PFSK-1 (cell line): ENCODE results near the gene GPR142.

Experiments
- FOXP2 ChIP-seq: optimal IDR thresholded peaks from 2 replicates; pipeline ENCODE3; 2011; ENCODE audit warnings: borderline replicate concordance, control low read depth, inconsistent platforms; ENCODE audit not compliant: insufficient read depth; ENCODE audit errors: extremely low read length, extremely low read depth
- POLR2AphosphoS5 ChIP-seq: IDR thresholded peaks from 2 replicates; pipeline ENCODE4 v1.6.1; 2012; ENCODE audit warnings: low read depth, mild to moderate bottlenecking, control low read depth, low read length, moderate library complexity
- SIN3A ChIP-seq: IDR thresholded peaks from 2 replicates; pipeline ENCODE4 v1.6.1; 2012; ENCODE audit warnings: mild to moderate bottlenecking, low read length, moderate library complexity, borderline replicate concordance; ENCODE audit not compliant: insufficient read depth
- TAF1 ChIP-seq: IDR thresholded peaks from 2 replicates; pipeline ENCODE4 v1.6.1; 2012; ENCODE audit warnings: low read length, control low read depth, borderline replicate concordance; ENCODE audit not compliant: insufficient read depth
- TF ChIP-seq, protein P1 (sequence below), 2 experiments: IDR thresholded peaks; 2 replicates each; pipeline versions ENCODE4 v1.6.1 to v1.8.0; 2011 to 2012; ENCODE audit warnings: low read depth in 2 of 2, low read length in 2 of 2, control low read depth in 1 of 2, inconsistent platforms in 1 of 2, mild to moderate bottlenecking in 1 of 2, moderate library complexity in 1 of 2; ENCODE audit not compliant: insufficient read depth in 1 of 2

GPR142 gene

DNA sequence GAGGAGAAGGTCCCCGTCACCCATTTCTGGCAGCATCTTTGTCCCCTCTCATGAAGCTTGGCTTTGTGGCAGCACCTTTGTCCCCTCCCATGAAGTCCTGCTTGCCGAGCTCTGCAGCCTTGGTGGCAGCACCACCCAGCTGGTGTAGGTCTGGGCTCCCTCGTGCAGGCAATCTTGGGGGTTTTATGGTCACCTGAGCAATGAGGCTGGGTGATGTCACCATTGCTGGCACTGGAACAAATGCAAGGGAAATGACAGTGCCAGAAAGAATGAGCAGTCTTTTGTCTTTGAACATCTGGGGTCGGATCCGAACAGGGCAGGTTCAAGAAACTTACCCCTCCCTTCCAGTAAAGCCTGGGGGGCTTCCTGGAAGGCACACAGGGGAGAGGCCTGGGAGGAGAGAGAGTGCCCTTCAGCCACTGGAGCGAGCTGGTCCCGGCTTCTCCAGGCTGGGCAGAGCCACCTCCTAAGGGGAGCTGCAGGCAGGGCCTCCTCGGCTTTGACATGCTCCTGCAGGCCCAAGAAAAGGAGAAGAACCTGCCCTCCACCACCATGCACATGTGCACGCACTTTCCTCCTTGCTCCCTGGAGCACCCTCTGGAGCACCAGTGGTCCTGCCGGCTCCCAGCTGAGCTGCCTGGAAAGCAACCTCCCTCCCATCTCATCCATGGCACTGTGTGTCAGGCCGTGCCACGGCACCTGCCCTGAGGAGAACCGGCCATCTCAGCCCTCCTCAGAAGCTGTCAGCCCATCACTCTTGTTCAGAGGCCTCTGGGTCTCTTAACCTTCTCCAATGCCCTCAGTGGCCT lies 21.7 kb upstream of the GPR142 start:
- TF ChIP-seq SIN3A (no peak), POLR2AphosphoS5 (no peak), TAF1 (no peak), FOXP2 (no peak)
- TF ChIP-seq, protein P1, sequence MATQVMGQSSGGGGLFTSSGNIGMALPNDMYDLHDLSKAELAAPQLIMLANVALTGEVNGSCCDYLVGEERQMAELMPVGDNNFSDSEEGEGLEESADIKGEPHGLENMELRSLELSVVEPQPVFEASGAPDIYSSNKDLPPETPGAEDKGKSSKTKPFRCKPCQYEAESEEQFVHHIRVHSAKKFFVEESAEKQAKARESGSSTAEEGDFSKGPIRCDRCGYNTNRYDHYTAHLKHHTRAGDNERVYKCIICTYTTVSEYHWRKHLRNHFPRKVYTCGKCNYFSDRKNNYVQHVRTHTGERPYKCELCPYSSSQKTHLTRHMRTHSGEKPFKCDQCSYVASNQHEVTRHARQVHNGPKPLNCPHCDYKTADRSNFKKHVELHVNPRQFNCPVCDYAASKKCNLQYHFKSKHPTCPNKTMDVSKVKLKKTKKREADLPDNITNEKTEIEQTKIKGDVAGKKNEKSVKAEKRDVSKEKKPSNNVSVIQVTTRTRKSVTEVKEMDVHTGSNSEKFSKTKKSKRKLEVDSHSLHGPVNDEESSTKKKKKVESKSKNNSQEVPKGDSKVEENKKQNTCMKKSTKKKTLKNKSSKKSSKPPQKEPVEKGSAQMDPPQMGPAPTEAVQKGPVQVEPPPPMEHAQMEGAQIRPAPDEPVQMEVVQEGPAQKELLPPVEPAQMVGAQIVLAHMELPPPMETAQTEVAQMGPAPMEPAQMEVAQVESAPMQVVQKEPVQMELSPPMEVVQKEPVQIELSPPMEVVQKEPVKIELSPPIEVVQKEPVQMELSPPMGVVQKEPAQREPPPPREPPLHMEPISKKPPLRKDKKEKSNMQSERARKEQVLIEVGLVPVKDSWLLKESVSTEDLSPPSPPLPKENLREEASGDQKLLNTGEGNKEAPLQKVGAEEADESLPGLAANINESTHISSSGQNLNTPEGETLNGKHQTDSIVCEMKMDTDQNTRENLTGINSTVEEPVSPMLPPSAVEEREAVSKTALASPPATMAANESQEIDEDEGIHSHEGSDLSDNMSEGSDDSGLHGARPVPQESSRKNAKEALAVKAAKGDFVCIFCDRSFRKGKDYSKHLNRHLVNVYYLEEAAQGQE (IDR thresholded peaks at IDR 0.05; ENCODE audit: insufficient read depth in 1 of 2, low read depth in 2 of 2, low read length in 2 of 2), result no peak

DNA sequence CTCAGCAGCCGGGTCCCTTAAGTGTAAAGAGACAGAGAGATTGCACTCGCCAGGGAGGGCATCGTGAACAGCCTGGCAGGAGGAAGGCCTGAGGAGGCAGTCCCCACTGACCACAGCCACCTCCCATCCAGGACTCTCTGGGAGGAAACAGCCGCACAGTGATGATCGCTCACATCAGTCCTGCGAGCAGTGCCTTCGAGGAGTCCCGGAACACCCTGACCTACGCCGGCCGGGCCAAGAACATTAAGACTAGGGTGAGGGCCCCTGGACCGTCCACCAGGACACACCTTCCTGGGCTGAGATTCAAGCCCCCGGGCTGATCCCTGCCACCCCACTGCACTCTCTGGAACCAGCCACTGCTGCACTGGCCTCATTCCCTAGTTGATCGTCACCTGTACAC lies 19.7 kb upstream of the GPR142 start:
- TF ChIP-seq POLR2AphosphoS5 (no peak), TAF1 (no peak), SIN3A (no peak), FOXP2 (no peak)
- TF ChIP-seq, protein P1 (IDR thresholded peaks at IDR 0.05; ENCODE audit: insufficient read depth in 1 of 2, low read depth in 2 of 2, low read length in 2 of 2), result no peak

DNA sequence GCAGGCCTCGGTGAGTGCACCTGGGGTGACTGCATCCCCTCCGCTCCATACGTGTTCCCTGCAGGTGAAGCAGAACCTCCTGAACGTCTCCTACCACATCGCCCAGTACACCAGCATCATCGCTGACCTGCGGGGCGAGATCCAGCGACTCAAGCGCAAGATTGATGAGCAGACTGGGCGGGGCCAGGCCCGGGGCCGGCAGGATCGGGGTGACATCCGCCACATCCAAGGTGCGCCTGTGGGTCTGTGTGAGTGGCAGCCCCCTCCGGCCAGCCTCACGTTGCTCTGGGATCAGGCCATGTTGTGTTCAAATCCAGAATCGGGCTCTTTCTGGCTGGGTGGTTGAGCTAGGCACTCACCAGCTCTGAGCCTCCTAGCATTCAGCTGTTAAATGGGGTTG lies 18.2 kb upstream of the GPR142 start:
- TF ChIP-seq SIN3A (no peak), POLR2AphosphoS5 (no peak)

DNA sequence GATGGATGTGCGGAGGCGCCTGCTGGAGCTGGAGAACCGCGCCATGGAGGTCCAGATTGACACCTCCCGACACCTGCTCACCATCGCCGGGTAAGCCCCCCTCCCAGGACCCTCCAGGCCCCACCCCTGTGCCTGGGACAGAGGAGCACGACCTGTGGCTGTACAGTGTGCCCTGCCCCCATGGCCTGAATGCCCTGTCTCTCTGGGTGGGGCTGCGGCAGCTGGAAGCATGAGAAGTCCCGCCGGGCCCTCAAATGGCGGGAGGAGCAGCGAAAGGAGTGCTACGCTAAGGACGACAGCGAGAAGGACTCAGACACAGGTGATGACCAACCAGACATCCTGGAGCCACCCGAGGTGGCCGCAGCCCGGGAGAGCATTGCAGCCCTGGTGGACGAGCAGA lies 16.8 kb upstream of the GPR142 start:
- TF ChIP-seq FOXP2 (no peak), SIN3A (no peak), POLR2AphosphoS5 (no peak), TAF1 (no peak)
- TF ChIP-seq, protein P1 (IDR thresholded peaks at IDR 0.05; ENCODE audit: insufficient read depth in 1 of 2, low read depth in 2 of 2, low read length in 2 of 2), result no peak

DNA sequence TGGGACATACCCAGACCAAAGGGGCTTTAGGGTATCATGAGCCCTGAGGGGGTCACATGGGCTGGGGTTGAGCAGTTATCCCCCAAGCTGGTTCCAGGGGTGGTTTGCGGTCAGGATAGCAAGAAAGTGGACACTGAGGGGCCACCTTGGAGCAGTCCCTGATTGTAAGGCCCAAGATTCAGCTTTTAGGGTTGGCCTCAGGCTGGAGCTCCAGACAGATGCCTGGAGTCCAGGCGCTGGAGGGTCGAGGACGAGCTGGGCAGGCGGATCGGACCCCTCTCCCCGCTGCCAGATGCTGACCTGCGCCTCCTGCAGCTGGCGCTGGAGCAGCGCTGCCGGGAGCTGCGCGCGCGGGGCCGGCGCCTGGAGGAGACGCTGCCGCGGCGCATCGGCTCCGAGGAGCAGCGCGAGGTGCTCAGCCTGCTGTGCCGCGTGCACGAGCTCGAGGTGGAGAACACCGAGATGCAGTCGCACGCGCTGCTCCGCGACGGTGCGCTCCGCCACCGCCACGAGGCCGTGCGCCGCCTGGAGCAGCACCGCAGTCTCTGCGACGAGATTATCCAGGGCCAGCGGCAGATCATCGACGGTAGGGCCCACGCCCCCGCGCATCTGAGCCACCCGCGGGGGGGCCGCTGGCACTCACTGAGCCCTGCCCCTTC lies 15.6 kb upstream of the GPR142 start:
- no peak for TF ChIP-seq SIN3A

DNA sequence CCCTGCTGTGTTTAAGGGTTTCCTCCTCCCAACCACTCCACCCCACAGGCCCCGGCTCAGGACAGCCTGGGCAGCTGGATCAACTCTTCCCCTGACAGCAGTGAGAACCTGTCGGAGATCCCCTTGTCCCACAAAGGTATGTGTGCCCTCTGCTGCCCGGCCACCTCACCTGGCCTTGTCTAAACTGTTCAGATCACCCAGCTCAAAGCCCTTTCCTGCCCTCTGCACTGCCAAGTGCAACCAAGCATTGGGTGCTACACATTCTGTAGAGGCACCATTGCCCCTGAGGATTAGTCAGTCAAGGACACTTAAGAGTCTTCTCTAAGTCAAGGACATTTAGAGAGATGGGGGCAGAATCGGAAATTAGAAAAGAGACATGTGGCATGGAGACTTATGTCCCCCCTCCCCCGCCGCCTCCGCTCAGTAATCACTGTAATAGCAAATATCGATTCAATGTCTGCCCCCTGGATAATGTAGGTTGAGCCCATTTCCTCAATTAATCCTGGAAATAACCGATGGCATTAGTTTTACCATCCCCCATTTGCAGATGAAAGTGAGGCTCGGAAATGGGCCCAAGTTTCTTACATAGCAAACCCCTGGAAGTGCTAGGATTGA lies 13.8 kb upstream of the GPR142 start:
- TF ChIP-seq FOXP2 (no peak), TAF1 (no peak), POLR2AphosphoS5 (no peak), SIN3A (no peak)
- TF ChIP-seq, protein P1 (IDR thresholded peaks at IDR 0.05; ENCODE audit: insufficient read depth in 1 of 2, low read depth in 2 of 2, low read length in 2 of 2), result no peak
